ENCODE data around the gene RCOR2.

DNA sequence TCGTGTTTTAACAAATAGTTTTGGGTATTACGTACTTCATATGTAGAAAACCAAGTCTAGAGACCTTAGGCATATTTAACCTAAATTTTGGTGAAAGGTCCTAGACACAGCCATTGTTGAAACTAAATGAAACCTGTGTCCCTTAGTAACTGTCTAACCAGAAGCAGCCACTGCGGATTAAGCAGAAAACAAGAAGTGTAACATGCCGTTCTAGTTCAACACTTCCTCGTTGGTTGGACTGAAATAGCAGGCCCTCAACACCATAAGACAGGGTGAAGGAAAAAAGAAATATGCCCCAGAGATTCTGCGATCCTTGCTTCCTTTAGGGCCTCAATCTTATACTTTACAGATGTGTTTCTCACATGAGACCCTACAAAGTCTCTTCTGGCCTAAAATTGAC is 23.8 kb upstream of the RCOR2 start:
- TF ChIP-seq BHLHE40 (IDR thresholded peaks at IDR 0.05; ENCODE audit: low read depth, low read length) (no peak), POLR2A (IDR thresholded peaks at IDR 0.05; ENCODE audit: low read depth, low read length) (no peak)
- TF ChIP-seq, protein P1, sequence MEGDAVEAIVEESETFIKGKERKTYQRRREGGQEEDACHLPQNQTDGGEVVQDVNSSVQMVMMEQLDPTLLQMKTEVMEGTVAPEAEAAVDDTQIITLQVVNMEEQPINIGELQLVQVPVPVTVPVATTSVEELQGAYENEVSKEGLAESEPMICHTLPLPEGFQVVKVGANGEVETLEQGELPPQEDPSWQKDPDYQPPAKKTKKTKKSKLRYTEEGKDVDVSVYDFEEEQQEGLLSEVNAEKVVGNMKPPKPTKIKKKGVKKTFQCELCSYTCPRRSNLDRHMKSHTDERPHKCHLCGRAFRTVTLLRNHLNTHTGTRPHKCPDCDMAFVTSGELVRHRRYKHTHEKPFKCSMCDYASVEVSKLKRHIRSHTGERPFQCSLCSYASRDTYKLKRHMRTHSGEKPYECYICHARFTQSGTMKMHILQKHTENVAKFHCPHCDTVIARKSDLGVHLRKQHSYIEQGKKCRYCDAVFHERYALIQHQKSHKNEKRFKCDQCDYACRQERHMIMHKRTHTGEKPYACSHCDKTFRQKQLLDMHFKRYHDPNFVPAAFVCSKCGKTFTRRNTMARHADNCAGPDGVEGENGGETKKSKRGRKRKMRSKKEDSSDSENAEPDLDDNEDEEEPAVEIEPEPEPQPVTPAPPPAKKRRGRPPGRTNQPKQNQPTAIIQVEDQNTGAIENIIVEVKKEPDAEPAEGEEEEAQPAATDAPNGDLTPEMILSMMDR (conservative IDR thresholded peaks at IDR 0.05; ENCODE audit: low read depth, low read length), result no peak
